Effector memory CD4-positive, alpha-beta T cell (primary cell): Measurements from ENCODE around the gene ZNF625.
A peak's percentile ranks its signal among the peaks of the same experiment; 100 is the strongest.

Source experiments
- DNase-seq, 3 donors: peaks; one replicate each; pipeline ENCODE4 v3.0.0-alpha.2; 2020
- H3K27ac ChIP-seq: 2 replicates; pipeline ENCODE4 v1.7.0; 2013; ENCODE audit warnings: mild to moderate bottlenecking, low read length, moderate library complexity; ENCODE audit not compliant: insufficient read depth, poor library complexity, severe bottlenecking
- H3K27me3 ChIP-seq: replicated peaks from 2 replicates; pipeline ENCODE4 v1.7.0; 2013; ENCODE audit warnings: mild to moderate bottlenecking, low read length; ENCODE audit not compliant: insufficient read depth, control insufficient read depth, poor library complexity, severe bottlenecking
- H3K36me3 ChIP-seq: 2 replicates; pipeline ENCODE4 v1.7.0; 2013; ENCODE audit warnings: mild to moderate bottlenecking, low read length, moderate library complexity; ENCODE audit not compliant: control insufficient read depth, insufficient read depth
- H3K4me1 ChIP-seq: 2 replicates; pipeline ENCODE4 v1.7.0; 2013; ENCODE audit warnings: low read length, mild to moderate bottlenecking; ENCODE audit not compliant: control insufficient read depth, insufficient read depth, poor library complexity, severe bottlenecking
- H3K4me3 ChIP-seq: 2 replicates; pipeline ENCODE4 v1.7.0; 2013; ENCODE audit warnings: low read length, low read depth, mild to moderate bottlenecking; ENCODE audit not compliant: insufficient read depth, poor library complexity, severe bottlenecking
- H3K9me3 ChIP-seq: 2 replicates; pipeline ENCODE4 v1.7.0; 2013; ENCODE audit warnings: mild to moderate bottlenecking, low read length, moderate library complexity; ENCODE audit not compliant: control insufficient read depth

The ZNF625 gene

DNA sequence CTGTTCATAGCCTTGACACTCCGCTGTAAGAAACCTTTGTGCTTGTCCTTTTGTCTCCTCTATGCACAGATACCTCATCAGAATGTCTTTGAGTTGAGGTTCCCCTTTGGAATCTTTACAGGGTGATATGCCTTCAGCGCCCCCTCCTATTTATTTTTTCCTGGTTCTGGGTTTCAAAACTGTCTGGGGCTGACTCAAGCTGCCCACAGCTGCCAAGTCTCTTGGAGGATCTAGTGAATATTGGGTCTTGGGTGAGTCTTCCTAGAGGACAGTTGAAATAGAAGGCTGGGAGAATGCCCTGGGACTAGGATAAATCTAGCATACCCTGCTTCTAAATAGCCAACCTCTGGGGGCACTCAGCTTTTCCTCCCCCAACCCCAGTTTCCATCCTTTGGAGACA, 7.3 kb upstream of the ZNF625 start:
- Histone ChIP-seq H3K9me3 (no peaks in the 10 kb centered on the region), H3K4me3 (peak overlapping the region; percentile 99), H3K27ac (peak overlapping the region; percentile 97), H3K27me3 (no peaks in the 10 kb centered on the region), H3K36me3 (peaks cover 9% of the 10 kb centered on the region), H3K4me1 (peaks cover 6% of the 10 kb centered on the region)
- no peak for DNase-seq

DNA sequence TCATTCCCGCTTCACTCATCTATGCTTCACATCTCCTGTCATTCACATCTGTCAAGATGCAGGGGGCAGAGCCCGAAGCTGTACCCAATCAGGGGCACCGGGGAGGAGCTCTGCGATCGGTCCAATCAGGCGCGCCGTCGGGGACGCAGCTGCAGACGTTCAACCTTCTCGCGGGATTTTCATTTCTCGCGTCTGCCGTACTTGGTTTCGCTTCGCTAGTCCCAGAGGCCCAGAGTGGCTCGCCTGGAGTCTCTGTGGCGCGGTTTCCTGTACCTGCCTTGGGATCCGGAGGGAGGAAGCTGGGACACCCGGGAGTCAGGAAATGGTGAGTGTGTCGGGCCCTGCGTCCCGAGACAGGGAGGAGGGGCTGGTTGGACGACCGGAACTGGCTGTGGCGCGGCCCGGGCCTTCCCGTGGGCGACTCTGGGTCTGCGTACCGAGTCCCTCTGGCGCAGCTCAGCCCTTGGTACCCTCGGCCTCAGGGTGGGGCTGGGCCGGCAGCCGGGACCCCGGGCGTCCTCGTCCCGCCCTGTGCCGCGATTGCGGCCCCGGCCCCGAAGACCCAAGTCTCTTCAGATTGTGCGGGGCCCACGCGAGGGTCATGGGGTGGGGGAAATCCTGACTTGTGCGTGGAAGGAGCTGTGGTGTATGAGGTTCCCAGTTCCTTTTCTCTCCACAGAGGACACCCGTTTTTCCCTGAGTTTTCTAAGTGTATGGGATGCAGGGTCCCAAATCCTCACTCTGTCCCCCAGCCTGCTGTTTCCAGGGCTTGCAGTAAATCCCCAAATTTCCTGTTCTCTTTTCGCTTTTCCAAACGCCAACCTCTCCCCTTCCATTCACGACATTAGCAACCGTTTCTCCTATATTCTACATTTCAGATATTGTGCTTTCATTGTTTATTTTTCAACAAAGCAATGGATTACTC, 6.6 kb upstream of the ZNF625 start, which contains the start of gene ZNF136:
Gene ZNF136 (plus strand): TSS at position 215 of the 925 bp plus-strand sequence. CDS start 108 bp downstream, at position 323.
- Histone ChIP-seq H3K36me3 (peaks cover 9% of the 10 kb centered on the region), H3K4me1 (peaks cover 6% of the 10 kb centered on the region), H3K4me3 (peak within 1 kb of the TSS; percentile 99), H3K27me3 (no peaks in the 10 kb centered on the region), H3K9me3 (no peaks in the 10 kb centered on the region), H3K27ac (peak within 1 kb of the TSS; percentile 97)
- DNase-seq, result peak; percentile 80 to 92 (median 87)

DNA sequence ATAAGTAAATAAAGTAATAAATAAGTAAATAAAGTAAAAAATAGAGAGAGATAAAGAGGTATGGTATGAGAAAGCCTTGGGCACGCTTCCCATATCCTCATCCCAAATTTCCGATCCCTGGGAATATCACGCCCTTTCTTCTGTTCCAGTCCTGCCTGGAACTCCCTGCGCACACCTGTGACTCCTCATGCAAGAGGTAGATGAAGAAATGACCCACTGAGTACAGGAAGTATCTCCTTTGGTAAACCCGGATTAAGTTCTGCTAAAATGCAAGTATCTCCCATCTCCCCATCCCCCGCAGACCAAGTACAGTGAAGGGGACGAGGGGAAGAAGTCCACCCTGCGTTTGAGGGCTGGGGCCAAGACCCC, 6.0 kb upstream of the ZNF625 start:
- H3K4me3 ChIP-seq, result peak overlapping the region; percentile 99
- no peaks in the 10 kb centered on the region for H3K9me3 ChIP-seq
- peak in 1 of 3 donors; percentile 15 for DNase-seq
- H3K4me1 ChIP-seq, result peaks cover 6% of the 10 kb centered on the region
- H3K27ac ChIP-seq, result peak overlapping the region; percentile 97
- H3K27me3 ChIP-seq, result no peaks in the 10 kb centered on the region
- peaks cover 9% of the 10 kb centered on the region for H3K36me3 ChIP-seq

DNA sequence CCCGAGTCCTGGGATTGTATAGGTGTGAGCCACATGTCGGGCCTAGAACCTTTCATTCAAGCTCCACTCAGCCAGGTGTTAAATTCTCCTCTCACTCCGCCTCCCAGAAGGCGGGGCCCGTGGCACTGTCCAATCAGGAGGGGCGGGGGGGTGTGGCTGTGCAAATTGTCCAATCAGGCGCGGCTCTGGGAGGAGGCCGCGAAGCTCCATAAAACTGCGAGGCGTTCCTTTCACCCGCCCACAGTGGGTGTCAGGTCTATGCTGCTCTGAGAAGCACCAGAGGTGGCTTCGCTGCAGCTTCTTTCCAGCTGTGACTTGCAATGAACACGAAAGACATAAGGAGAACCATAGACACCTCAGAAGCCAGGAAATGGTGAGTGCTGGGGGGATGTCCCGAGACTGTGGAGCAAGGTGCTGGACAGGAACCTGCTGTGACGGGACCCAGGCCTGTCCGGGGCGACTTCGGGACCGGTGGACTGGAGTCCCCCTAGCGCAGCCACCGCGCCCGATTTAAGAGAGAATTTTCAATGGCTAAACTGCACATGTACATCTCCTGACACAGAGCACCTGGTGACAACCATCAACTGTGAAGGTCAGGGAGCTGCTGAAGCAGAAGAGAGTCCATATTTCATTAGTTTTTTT, 3.4 kb upstream of the ZNF625 start:
- no peak overlapping the region for H3K27ac ChIP-seq
- H3K36me3 ChIP-seq, result peaks cover 3% of the 10 kb centered on the region
- H3K9me3 ChIP-seq, result no peaks in the 10 kb centered on the region
- H3K27me3 ChIP-seq, result no peaks in the 10 kb centered on the region
- peaks cover 6% of the 10 kb centered on the region for H3K4me1 ChIP-seq
- DNase-seq, result no peak
- H3K4me3 ChIP-seq, result no peak overlapping the region

DNA sequence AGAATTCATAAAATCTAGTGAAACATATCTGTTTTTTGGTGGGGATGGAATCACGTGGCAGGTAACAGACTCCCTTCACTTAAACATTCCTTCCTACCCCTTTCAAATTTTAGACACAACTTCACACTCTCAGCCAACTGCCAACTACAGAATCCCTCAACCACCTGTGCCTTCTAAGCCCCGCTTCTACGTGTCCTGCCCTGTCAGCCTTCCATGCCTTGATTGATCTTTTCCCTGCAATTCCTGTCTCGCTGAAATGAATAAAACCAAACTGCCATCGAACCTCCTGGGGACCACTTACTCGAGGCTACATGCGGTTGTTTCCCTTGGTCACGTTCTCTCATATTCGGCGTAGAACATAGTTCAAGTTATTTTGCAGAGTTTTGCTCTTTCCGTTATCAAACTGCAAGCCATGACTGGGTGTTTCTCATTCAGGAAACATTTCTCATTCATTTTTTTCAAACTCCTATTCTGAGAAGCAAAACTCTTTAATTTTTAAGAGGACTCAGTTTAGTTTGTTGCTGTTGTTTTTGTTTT, 1.1 kb downstream of the ZNF625 start:
- peak overlapping the region; percentile 72 for H3K4me3 ChIP-seq
- no peaks in the 10 kb centered on the region for H3K27me3 ChIP-seq
- H3K4me1 ChIP-seq, result no peaks in the 10 kb centered on the region
- no peaks in the 10 kb centered on the region for H3K9me3 ChIP-seq
- DNase-seq, result no peak
- no peaks in the 10 kb centered on the region for H3K36me3 ChIP-seq
- no peak overlapping the region for H3K27ac ChIP-seq

DNA sequence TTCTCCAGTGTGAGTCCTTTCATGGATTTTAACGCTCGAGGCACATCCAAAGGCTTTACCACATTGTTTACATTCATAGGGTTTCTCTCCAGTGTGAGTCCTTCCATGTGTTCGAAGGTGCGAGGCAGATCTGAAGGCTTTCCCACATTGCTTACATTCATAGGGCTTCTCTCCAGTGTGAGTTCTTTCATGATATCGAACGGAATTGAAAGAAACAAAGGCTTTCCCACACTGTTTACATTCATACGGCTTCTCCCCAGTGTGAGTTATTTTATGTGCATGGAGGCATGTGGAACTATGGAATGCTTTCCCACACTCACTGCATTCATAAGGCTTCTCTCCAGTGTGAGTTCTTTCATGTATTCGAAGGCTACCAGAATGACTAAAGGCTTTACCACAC, 11.2 kb downstream of the ZNF625 start:
- Histone ChIP-seq H3K27ac (no peak overlapping the region), H3K27me3 (no peaks in the 10 kb centered on the region), H3K9me3 (peaks cover 4% of the 10 kb centered on the region), H3K36me3 (peaks cover 4% of the 10 kb centered on the region), H3K4me1 (peaks cover 8% of the 10 kb centered on the region), H3K4me3 (no peak overlapping the region)
- no peak for DNase-seq

DNA sequence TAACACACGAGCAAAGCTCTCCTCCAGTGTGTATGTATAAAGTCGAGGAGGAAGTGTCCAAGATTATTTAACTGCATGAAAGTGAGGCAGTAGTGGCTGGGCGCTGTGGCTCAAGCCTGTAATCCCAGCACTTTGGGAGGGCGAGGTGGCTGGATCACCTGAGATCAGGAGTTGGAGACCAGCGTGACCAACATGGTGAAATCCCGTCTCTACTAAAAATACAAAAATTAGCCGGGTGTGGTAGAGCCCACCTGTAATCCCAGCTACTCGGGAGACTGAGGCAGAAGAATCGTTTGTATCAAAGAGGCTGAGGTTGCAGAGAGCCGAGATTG, 15.2 kb downstream of the ZNF625 start:
- no peak overlapping the region for H3K27ac ChIP-seq
- H3K36me3 ChIP-seq, result peaks cover 4% of the 10 kb centered on the region
- peak overlapping the region; percentile 92 for H3K4me3 ChIP-seq
- no peaks in the 10 kb centered on the region for H3K27me3 ChIP-seq
- peaks cover 4% of the 10 kb centered on the region for H3K9me3 ChIP-seq
- DNase-seq, result no peak
- peaks cover 17% of the 10 kb centered on the region for H3K4me1 ChIP-seq

DNA sequence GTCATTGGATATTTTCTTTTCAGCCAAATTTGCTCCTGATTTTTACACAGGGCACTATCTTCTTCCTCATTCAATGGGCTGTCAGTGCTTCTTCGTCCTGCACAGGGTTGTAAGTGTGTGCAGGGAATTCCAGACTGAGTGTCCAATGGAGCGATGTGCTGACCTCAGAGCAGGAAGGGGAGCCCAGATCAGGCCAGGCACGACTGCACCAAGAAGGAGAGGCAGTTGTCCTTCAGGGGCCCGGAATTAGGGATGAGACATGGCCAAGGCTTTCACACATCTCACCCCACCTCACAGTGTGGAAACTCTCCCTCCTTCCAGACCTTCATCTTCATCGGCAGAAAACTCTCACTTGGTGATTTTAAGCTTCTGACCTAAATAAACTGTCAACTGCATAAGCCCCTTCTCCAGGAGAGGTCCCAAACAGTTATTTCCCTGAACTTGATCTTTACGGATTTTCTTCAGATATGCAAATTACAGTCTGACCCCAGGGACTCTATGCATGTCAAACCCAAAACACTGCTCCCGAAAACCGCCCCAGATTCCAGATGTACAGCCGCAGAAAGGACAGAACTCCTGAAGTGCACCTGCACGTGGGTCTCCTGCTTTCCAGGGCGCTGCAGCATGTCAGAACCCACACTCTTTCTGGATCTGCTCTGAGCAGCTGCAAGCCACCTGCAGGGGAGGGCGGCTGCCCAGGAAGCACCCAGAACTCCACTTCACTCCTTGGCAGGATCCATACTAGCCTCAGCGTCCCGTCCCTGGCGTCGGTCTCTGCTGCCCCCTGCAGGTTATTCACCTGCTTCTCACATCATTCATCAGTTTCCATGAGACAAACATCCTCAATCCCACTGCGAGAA, 15.8 kb downstream of the ZNF625 start:
- peaks cover 6% of the 10 kb centered on the region for H3K36me3 ChIP-seq
- H3K9me3 ChIP-seq, result peaks cover 4% of the 10 kb centered on the region
- H3K4me3 ChIP-seq, result peak overlapping the region; percentile 92
- no peak overlapping the region for H3K27ac ChIP-seq
- H3K27me3 ChIP-seq, result no peaks in the 10 kb centered on the region
- peaks cover 17% of the 10 kb centered on the region for H3K4me1 ChIP-seq
- DNase-seq, result peak; percentile 68 to 81 (median 70)

DNA sequence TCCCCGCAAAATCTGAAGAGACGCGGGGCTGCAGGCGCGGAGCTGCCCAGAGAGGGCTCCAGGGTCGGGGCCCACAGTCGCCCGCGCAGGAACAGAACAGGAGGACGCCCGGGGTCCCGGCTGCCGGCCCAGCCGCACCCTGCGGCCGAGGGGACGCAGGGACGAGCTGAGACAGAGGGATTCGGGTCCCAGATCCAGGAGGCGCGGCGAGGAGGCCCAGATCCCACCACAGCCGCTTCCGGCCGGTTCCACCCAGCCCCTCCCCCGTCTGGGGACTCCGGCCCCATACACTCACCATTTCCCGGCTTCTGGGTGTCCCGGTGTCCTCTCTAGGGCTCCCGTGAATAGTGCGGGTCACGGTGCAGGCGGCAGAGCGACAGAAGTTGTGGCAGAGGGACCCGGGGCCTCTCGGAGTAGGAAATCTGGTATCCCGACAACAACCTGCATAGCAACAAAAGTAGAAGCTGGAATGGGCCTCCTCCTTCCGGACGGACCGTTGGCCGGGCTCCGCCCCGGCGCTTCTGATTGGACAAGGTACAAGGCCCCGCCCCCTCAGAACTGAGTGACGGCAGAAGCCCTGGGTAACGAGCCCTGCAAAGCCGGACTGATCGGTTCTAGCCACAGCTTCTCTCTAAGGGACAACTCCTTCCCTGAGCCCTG, 16.5 kb downstream of the ZNF625 start, which contains the start of gene ZNF20:
Gene ZNF20 (minus strand): TSS at position 466 of the 660 bp plus-strand sequence. CDS start 168 bp downstream, at position 298.
- Histone ChIP-seq H3K27ac (peak within 1 kb of the TSS; percentile 55), H3K4me3 (peak within 1 kb of the TSS; percentile 92), H3K36me3 (peaks cover 8% of the 10 kb centered on the region), H3K4me1 (peaks cover 17% of the 10 kb centered on the region), H3K27me3 (no peaks in the 10 kb centered on the region), H3K9me3 (peaks cover under 1% of the 10 kb centered on the region)
- peak; percentile 77 to 84 (median 79) for DNase-seq
